H1 (cell line): Measurements from ENCODE around the gene LMX1B. TPM values are rescaled to one million over a fixed set of nuclear protein-coding genes. Genes with fewer than 3 reads are reported as not detected.

Experiments used
- CTCF ChIA-PET: fragments of 300-600 bp; sonication (Branson Sonifier 250); formaldehyde crosslinking; loops from one replicate; lab custom pipeline; 2021; ENCODE audit not compliant: partially characterized antibody; lab: Charles Lee
- POLR2A ChIA-PET: fragments of 300-600 bp; sonication (Branson Sonifier 250); formaldehyde crosslinking; loops from one replicate; lab custom pipeline; 2021; ENCODE audit warnings: inconsistent platforms; ENCODE audit not compliant: partially characterized antibody; lab: Charles Lee
- DNase-seq, 2 experiments: peaks; one replicate each; pipeline versions ENCODE4 v3.0.0 to v3.0.0-alpha.2; 2010 to 2022; ENCODE audit warnings: low spot score in 2 of 2, low read depth in 1 of 2, mixed read lengths in 1 of 2
- FAIRE-seq: peaks from 2 replicates; lab custom pipeline; 2011; peaks lifted over from hg19 to GRCh38; lab: Jason Lieb, UNC
- H2AFZ ChIP-seq: 2 replicates; pipeline ENCODE4 v1.8.1; 2012; ENCODE audit warnings: low read length, inconsistent platforms
- H2AK5ac ChIP-seq: 2 replicates; pipeline ENCODE4 v1.6.1; 2013; ENCODE audit warnings: low read depth, low read length
- H2BK120ac ChIP-seq: replicated peaks from 2 replicates; pipeline ENCODE3; 2013; ENCODE audit warnings: low read depth, low read length, inconsistent platforms
- H2BK12ac ChIP-seq: 2 replicates; pipeline ENCODE4 v1.6.1; 2013; ENCODE audit warnings: low read depth, low read length
- H2BK15ac ChIP-seq: 2 replicates; pipeline ENCODE4 v1.6.1; 2013; ENCODE audit warnings: low read length
- H2BK20ac ChIP-seq: 2 replicates; pipeline ENCODE4 v1.6.1; 2013; ENCODE audit warnings: low read length
- H2BK5ac ChIP-seq: 2 replicates; pipeline ENCODE4 v1.6.1; 2013; ENCODE audit warnings: low read depth, low read length
- H3K14ac ChIP-seq: 2 replicates; pipeline ENCODE4 v1.6.1; 2013; ENCODE audit warnings: inconsistent platforms; ENCODE audit not compliant: insufficient read length
- H3K18ac ChIP-seq: 2 replicates; pipeline ENCODE4 v1.6.1; 2013; ENCODE audit warnings: low read length; ENCODE audit errors: extremely low read depth
- H3K23ac ChIP-seq: 2 replicates; pipeline ENCODE4 v1.6.1; 2013; ENCODE audit warnings: inconsistent platforms; ENCODE audit not compliant: insufficient read length
- H3K23me2 ChIP-seq: 2 replicates; pipeline ENCODE4 v1.6.1; 2013; ENCODE audit warnings: low read depth, low read length
- H3K27ac ChIP-seq: 2 replicates; pipeline ENCODE4 v1.6.1; 2011; ENCODE audit warnings: low read depth, low read length, inconsistent platforms
- H3K27me3 ChIP-seq, 4 experiments: replicated peaks in 1 of 4; 1 replicate in 1 of 4; 2 replicates in 3 of 4; pipeline versions ENCODE4 v1.6.1 to v1.8.1; 2011 to 2013; ENCODE audit warnings: low read length in 3 of 4, mild to moderate bottlenecking in 3 of 4, inconsistent platforms in 2 of 4, mixed read lengths in 2 of 4, moderate library complexity in 1 of 4; ENCODE audit not compliant: control insufficient read depth in 3 of 4, insufficient read depth in 3 of 4; ENCODE audit errors: extremely low read depth in 1 of 4
- H3K36me3 ChIP-seq, 4 experiments: 2 replicates each; pipeline versions ENCODE4 v1.6.1 to v1.8.1; 2011 to 2013; ENCODE audit warnings: mild to moderate bottlenecking in 4 of 4, low read length in 3 of 4, moderate library complexity in 2 of 4, control low read depth in 1 of 4, inconsistent platforms in 1 of 4; ENCODE audit not compliant: insufficient read depth in 4 of 4, control insufficient read depth in 2 of 4
- H3K4ac ChIP-seq: replicated peaks from 2 replicates; pipeline ENCODE3; 2013; ENCODE audit warnings: low read length, low read depth, mixed read lengths, inconsistent platforms; ENCODE audit not compliant: insufficient read length
- H3K4me1 ChIP-seq, 4 experiments: replicated peaks in 1 of 4; 1 replicate in 1 of 4; 2 replicates in 3 of 4; pipeline versions ENCODE4 v1.6.1 to v1.8.1; 2011 to 2013; ENCODE audit warnings: low read length in 3 of 4, inconsistent platforms in 2 of 4, mixed read lengths in 1 of 4; ENCODE audit not compliant: insufficient read depth in 4 of 4, control insufficient read depth in 3 of 4
- H3K4me2 ChIP-seq, 2 experiments: 2 replicates each; pipeline versions ENCODE4 v1.6.1 to v1.8.1; 2011 to 2013; ENCODE audit warnings: low read depth in 2 of 2, low read length in 2 of 2, control low read depth in 1 of 2, inconsistent platforms in 1 of 2, mild to moderate bottlenecking in 1 of 2; ENCODE audit not compliant: insufficient read depth in 1 of 2
- H3K4me3 ChIP-seq, 4 experiments: fragments of 200-600, 300-600 bp in 1 of 4; sonication (generic), shearing (Covaris generic), sonication (Bioruptor Twin) in 1 of 4; 2 replicates each; pipeline versions ENCODE4 v1.5.1 to v1.8.1; 2011 to 2016; ENCODE audit warnings: low read length in 4 of 4, low read depth in 3 of 4, control low read depth in 2 of 4, inconsistent platforms in 2 of 4, mild to moderate bottlenecking in 2 of 4, mixed read lengths in 1 of 4, moderate library complexity in 1 of 4; ENCODE audit not compliant: insufficient read depth in 2 of 4; ENCODE audit errors: extremely low read depth in 1 of 4
- H3K56ac ChIP-seq: replicated peaks from 2 replicates; pipeline ENCODE3; 2013; ENCODE audit warnings: low read depth, mild to moderate bottlenecking, mixed read lengths, low read length, inconsistent platforms; ENCODE audit not compliant: insufficient read length
- H3K79me1 ChIP-seq: 2 replicates; pipeline ENCODE4 v1.6.1; 2013; ENCODE audit warnings: low read depth, low read length, control low read depth
- H3K79me2 ChIP-seq, 2 experiments: 2 replicates each; pipeline versions ENCODE4 v1.6.1 to v1.8.1; 2012 to 2013; ENCODE audit warnings: low read length in 2 of 2, mild to moderate bottlenecking in 2 of 2, inconsistent platforms in 1 of 2; ENCODE audit not compliant: insufficient read depth in 2 of 2, control insufficient read depth in 1 of 2
- H3K9ac ChIP-seq, 4 experiments: replicated peaks in 1 of 4; 1 replicate in 1 of 4; 2 replicates in 3 of 4; pipeline versions ENCODE4 v1.6.1 to v1.8.1; 2011 to 2013; ENCODE audit warnings: low read depth in 3 of 4, low read length in 3 of 4, control low read depth in 2 of 4, mild to moderate bottlenecking in 2 of 4, moderate library complexity in 2 of 4, inconsistent platforms in 1 of 4; ENCODE audit errors: extremely low read depth in 1 of 4
- H3K9me3 ChIP-seq, 2 experiments: 2 replicates each; pipeline versions ENCODE4 v1.6.1 to v1.8.1; 2012 to 2013; ENCODE audit warnings: mild to moderate bottlenecking in 2 of 2, moderate library complexity in 2 of 2, control low read depth in 1 of 2, inconsistent platforms in 1 of 2, low read depth in 1 of 2, low read length in 1 of 2, mixed read lengths in 1 of 2; ENCODE audit not compliant: insufficient read depth in 2 of 2
- H4K20me1 ChIP-seq, 2 experiments: replicated peaks in 1 of 2; 2 replicates each; pipeline versions ENCODE3 to v1.8.1; 2011 to 2013; ENCODE audit warnings: inconsistent platforms in 2 of 2, low read length in 2 of 2, mild to moderate bottlenecking in 1 of 2; ENCODE audit not compliant: insufficient read depth in 2 of 2, control insufficient read depth in 1 of 2
- H4K5ac ChIP-seq: 2 replicates; pipeline ENCODE4 v1.6.1; 2013; ENCODE audit warnings: low read length, low read depth, mixed read lengths, inconsistent platforms; ENCODE audit not compliant: insufficient read length
- H4K8ac ChIP-seq: 2 replicates; pipeline ENCODE4 v1.8.0; 2013; ENCODE audit warnings: mild to moderate bottlenecking, moderate library complexity, low read length, inconsistent platforms; ENCODE audit not compliant: insufficient read depth; ENCODE audit errors: extremely low read depth
- H4K91ac ChIP-seq: replicated peaks from 2 replicates; pipeline ENCODE3; 2013; ENCODE audit warnings: low read length, mixed read lengths, inconsistent platforms; ENCODE audit not compliant: insufficient read length
- EZH2 ChIP-seq: fragments of 200-600 bp; sonication (generic); IDR thresholded peaks from 2 replicates; pipeline ENCODE4 v1.7.1; 2012; ENCODE audit warnings: low read depth, mild to moderate bottlenecking, moderate library complexity, low read length, inconsistent platforms; ENCODE audit not compliant: severe bottlenecking
- TBP ChIP-seq: IDR thresholded peaks from 2 replicates; pipeline ENCODE4 v1.6.1; 2011; ENCODE audit warnings: low read depth, low read length, improper control_type of control experiment
- WGBS, 2 experiments: shearing (Covaris generic) in 1 of 2; methylation state at CpG; one replicate each; pipeline versions ENCODE4 v1.1.6 to v1.1.7; 2013 to 2015; ENCODE audit warnings: low lambda C conversion rate in 2 of 2, mixed read lengths in 2 of 2, inconsistent platforms in 1 of 2, low coverage in 1 of 2, missing lambda C conversion rate in 1 of 2; ENCODE audit not compliant: insufficient replicate concordance in 2 of 2, insufficient coverage in 1 of 2, insufficient read length in 1 of 2; ENCODE audit errors: extremely low coverage in 1 of 2, missing lambda C conversion rate in 1 of 2; 5-methylcytosine and 5-hydroxymethylcytosine counted together
- polyA plus RNA-seq, 7 experiments: library from polyadenylated mRNA; depleted of rRNA in 3 of 7; stranded (reverse) in 5 of 7; unstranded in 2 of 7; fragments of >200 nt in 5 of 7; fragments of 200-250 nt in 2 of 7; gene quantifications; 1 replicate in 5 of 7; 2 replicates in 1 of 7; 4 replicates in 1 of 7; pipeline versions ENCODE4 v1.2.1 to v1.2.3, GENCODE V29; 2011 to 2013; ENCODE audit warnings: missing spikeins in 2 of 7, mixed read lengths in 2 of 7
- total RNA-seq: library from RNA; stranded (reverse); fragmentation: NEBNext Ultra II Directional; extraction: Animal tissue kit (Norgen Biotek cat#: 25700); gene quantifications from 2 replicates; pipeline ENCODE4 v1.2.1, GENCODE V29; 2021

Gene LMX1B
- total and polyA plus RNA-seq, 2 of the 8 experiments (the other 6 are each of a cell fraction or from before 2014, with no cell fraction given) = 0.09 to 0.37 TPM

- Histone ChIP-seq H2BK5ac (no peak overlapping the region; the same call in 1 of the 2 replicates), H3K23ac (no peak overlapping the region), H2BK120ac (no peak overlapping the region), H3K36me3 (no peaks in the 10 kb centered on the region), H2BK12ac (peak overlapping the region; percentile 70; the same call in 1 of the 2 replicates), H4K5ac (no peak overlapping the region), H3K9me3 (no peaks in the 10 kb centered on the region), H3K56ac (no peak overlapping the region), H2BK20ac (no peak overlapping the region), H3K4ac (no peak overlapping the region), H3K4me3 (no peak overlapping the region), H3K18ac (0 out of 2 replicates have a peak overlapping the region, but pooled peaks have one; percentile 9), H2AK5ac (0 out of 2 replicates have a peak overlapping the region, but pooled peaks have one; percentile 3), H3K27ac (no peak overlapping the region), H3K4me1 (peaks cover 0 to 23% (median 11%) of the 10 kb centered on the region in 4 experiments; a peak in 6 of 7 replicates), H3K27me3 (peaks cover 9 to 49% (median 38%) of the 10 kb centered on the region in 4 experiments), H2BK15ac (peak overlapping the region; percentile 74), H3K14ac (no peak overlapping the region), H2AFZ (no peak overlapping the region), H4K20me1 (peaks cover 0 to 3% of the 10 kb centered on the region in 2 experiments), H3K23me2 (peaks cover 10% of the 10 kb centered on the region; the same call in 1 of the 2 replicates), H4K91ac (no peak overlapping the region), H3K79me2 (no peaks in the 10 kb centered on the region), H3K9ac (no peak overlapping the region), H4K8ac (0 out of 2 replicates have a peak overlapping the region, but pooled peaks have one; percentile 18), H3K79me1 (no peaks in the 10 kb centered on the region), H3K4me2 (no peak overlapping the region)
- no peak for DNase-seq
- no peak for FAIRE-seq
- TF ChIP-seq EZH2 (peak; percentile 24), TBP (no peak)
- ChIA-PET POLR2A (interaction anchor here (0.7 to 1.7 kb wide), 6 partner anchors 9 to 35 kb away, joined by 3 to 5 read pairs (median 4); no protein-coding TSS in a partner anchor), CTCF (interaction anchor here (0.6 to 20.9 kb wide), 11 partner anchors 8 to 1371 kb away, joined by 3 to 323 read pairs (median 5); no protein-coding TSS in a partner anchor)
- WGBS, 2 experiments = 87% methylated on average over 13 of the region's 13 CpGs; no CpG with 5 or more reads in 1 of the 2 experiments
Measured at GRCh38 chr9:126642010-126642744, 28.4 kb downstream of the LMX1B start.
